ENCODE measurements around the gene SND1.

- TF ChIP-seq CTCF (IDR thresholded peaks at IDR 0.05; ENCODE audit: insufficient read depth, low read length, poor library complexity, severe bottlenecking) = no peak
- no peak for TF ChIP-seq EZH2phosphoT487 (conservative IDR thresholded peaks at IDR 0.05; ENCODE audit: low read length)
Observed at GRCh38 chr7:127874951-127875608, 223.1 kb downstream of the SND1 start.

Data from SU-DHL-6 (cell line).